GM19025 (cell line): Measurements from ENCODE around the gene RCN1.
A peak's percentile ranks its signal among the peaks of the same experiment; 100 is the strongest.
"Not testable (repeated sequence)": the region's sequence is repeated elsewhere in the genome, so short reads cannot be mapped to it uniquely, and the experiment has no call there.

Experiments used
- ATAC-seq: cut with Tn5 transposase; IDR thresholded peaks from one replicate; pipeline ENCODE4 v1.9.1; 2021; ENCODE audit warnings: mild to moderate bottlenecking, low read depth, moderate library complexity; ENCODE audit not compliant: unreplicated experiment

Gene RCN1

DNA sequence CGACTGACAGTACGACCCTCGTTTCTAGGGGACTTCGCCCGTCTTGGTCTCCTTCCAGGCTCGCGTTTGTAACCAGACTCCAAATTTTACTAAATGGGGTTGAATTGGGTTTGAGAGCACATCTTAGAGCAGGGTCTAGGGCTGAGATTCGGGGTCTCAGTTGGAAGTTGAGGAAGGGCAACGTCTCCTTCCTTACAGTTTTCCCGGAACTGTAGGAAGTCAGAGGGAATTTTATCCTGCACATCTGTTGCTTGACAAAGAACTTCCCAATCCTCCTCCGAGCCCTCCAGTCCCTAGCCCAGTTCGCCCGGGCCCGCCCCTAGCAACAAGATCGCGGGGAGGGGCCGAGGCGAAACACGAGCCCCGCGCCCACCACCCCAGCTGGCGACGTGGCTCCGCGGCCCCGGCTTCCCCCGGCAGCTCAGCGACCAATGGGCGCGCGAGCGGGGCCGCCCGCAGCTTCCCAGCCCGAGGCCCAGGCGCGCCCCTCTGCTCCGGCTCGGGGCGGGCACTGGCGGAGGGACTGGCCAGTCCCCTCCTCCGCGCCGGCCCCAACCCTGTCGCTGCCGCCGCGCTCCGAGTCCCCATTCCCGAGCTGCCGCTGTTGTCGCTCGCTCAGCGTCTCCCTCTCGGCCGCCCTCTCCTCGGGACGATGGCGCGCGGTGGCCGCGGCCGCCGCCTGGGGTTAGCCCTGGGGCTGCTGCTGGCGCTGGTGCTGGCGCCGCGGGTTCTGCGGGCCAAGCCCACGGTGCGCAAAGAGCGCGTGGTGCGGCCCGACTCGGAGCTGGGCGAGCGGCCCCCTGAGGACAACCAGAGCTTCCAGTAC, at the start of gene RCN1:
RCN1 (plus strand) TSS at position 530 of the 826 bp plus-strand sequence; CDS start at position 653, 123 bp downstream.
- ATAC-seq: peak; percentile 46

DNA sequence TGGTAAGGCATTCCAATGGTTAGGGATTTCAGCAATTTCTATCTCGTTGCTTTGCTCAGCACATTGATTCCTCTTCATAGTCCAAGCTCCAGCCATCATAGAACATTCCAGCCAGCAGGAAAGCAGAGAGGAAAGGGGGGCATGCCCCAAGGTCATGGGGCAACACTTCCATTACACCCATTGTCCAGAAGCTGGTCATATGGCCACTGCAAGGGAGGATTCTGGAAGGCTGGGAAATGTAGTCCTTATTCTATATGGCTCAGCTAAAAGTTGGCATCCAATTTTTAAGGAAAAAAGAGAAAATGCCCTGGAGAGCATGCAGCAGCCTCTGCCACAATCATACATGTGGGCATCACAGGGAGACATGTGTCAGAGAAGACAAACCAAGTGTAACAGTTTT, 47.1 kb upstream of the RCN1 start:
- ATAC-seq: no peak

DNA sequence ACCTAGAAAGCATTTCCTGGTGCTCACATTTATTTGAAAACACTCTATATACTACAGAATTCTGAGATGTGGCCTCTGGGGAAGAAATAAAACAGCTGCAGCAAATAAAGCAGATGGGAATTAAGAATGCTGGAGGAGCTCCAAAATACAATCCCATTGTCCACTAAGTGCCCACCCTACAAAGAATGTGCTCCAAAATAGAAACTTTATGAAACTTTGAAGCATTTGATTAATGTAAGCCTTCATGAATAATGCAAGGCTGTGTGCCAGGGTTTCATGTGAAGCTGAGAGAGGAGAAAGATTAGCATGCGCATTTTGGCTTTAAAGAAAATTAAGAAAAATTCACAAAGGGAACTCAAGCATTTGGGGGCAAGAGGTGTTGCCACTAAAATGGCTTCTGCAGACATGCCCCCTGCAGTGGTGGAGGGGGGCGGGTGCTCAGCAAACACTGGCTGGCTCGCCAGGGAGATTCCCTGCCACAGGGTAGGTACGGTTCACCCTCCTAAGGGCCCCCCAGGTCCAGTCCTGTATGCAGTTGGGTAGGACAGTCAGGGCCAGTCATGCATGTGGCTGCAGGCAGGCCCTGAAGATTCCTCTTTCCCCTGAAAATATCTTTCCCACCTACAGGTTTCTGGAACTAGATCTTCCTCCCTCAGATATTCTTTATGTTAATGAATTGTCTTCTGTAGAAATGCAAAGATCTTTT, 46.6 kb upstream of the RCN1 start:
- no peak for ATAC-seq

DNA sequence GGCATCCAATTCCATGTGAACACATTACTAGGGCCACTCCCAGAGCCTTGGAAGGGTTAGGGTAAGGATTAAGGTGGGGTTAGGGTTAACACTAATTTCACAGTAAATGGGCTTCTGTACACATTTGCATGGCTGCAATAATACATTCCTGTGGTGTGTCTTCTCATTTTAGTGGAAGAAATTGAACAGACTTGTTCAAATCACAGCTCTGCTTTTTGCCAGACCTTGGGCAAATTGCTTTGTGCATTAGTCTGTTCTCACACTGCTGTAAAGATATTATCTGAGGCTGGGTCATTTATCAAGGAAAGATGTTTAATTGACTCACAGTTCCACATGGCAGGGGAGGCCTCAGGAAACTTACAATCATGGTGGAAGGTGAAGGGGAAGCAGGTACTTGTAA, 45.4 kb upstream of the RCN1 start:
- ATAC-seq: no peak

DNA sequence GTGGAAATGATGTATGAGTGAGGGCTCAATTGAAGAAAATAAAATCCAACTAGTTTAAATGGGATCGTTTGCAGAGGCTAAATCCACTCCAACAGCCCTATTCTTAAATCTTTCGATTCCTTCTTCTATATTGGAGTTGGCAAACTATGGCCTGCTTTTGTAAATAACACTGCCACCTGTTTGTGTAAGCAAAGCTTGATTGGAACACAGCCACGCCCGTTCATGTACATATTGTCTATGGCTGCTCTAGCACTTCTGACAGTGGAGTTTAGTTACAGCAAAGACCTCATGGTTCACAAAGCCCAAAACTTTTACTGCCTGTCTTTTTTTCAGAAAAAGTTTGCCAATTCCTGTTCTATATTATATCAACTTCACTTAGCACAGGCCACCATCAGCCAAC, 40.6 kb upstream of the RCN1 start:
- no peak for ATAC-seq

DNA sequence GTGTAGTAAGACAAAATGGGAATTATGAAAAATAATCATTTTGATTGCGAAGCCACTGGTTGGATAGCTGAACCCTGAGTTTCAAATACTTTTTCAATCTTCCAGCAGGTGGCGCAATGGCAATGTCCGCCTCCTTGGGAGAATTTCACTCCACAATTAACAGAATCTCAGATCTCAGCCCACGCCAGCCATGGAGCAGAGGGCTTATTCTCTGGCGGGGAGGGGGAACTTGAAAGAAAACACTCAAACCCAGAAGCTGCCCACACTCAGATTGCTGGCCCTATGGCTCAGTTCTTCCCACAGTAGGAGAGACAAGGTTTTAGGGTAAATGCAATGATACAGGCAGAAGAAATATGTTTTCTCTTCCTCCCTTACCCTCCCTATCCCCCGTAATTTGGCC, 38.7 kb upstream of the RCN1 start:
- no peak for ATAC-seq

DNA sequence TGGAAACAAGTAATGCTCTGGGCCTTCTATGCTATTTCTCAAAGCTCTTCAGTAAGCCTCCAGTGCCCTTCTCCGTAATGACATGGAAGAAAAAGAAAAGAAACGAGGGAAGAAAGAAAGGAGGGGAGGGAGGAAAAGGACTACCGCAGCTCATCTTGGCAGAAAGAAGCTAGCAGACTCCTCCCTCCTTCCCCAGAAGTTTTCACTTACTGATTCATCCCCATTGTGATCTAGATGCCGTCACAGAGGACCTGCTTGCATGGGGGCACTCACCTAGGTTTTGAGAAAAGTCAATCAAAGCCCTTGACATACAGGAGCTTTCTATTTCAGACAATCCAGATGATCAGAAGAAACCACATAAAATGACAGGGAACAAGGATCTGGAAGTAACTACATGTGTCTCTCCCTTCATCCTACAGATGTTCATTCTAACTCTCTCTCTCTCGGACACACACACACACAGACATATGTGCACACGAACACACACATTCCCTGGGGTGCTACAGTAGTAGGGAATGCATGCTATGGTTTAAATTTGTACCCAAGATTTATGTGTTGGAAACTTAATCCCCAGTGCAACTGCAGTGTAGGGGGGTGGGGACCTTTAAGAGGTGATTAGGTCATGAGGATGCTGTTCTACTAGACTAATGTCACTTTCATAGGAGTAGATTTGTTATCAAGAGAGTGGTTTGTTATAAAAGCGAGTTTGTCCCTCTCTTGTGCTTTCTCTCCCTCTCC, 37.6 kb upstream of the RCN1 start:
- ATAC-seq: no peak

DNA sequence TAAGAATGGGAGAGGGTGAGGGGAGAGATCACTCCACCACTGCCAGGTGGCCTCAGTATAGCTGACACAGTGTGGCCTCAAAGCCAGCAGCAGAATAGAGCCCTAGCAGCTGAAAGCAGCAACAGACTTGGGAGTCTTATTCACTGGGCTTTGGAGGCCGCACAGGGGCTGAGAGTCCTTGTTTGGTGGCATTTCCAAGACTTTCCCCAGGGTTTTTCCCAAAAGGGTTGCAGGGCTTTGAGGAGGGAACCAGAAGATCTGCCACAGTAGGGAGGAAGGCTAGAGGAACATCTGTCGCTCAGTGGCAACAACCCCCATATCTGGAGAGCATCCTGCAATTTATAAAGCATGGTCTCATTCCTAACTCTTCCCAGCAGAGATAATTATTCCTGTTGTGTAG, 35.0 kb upstream of the RCN1 start:
- ATAC-seq: no peak

DNA sequence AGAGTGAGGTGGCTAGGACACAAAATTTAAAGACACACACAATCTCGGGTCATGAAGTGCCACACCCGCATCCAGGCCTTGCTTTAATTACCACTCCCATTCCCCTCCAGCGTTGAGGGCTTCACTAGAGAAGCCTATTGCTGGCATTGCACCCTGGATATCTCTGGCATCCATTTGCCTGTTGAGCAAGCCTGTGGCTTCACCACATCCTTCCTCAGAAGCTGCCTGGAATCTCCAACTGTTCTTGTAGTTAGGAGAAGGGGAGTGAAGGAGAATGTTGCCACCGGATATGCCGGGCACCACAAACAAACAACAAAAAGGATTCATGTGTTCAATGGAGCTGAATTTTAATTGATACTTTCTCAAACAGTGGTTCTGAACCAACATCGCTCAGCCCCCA, 34.4 kb upstream of the RCN1 start:
- ATAC-seq: no peak

DNA sequence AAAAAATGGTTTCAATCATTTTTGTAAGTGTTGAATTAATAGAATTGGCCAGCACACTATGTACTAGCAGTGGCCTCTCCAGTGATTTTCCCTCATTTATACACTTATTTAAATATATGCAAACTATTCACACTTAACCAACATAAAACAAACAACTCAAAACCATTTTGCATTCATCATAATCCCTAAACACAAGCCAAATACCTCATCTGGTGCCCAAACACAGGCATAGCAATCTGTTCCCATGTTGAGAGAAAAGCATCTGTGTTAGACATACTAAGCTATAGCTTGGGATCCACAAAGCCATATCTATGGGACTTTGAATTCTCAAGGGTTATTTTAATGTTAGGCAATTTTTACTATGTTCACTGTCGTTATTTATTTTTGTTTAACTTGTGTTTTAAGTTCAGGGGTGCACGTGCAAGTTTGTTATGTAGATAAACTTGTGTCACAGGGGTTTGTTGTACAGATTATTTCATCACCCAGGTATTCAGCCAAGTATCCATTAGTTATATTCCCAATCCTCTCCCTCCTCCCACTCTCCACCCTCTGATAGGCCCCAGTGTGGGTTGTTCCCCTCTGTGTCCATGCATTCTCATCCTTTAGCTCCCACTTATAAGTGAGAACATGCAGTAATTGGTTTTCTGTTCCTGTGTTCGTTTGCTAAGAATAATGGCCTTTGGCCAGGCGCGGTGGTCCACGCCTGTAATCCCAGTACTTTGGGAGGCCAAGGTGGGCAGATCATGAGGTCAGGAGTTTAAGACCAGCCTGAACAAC, 31.0 kb upstream of the RCN1 start:
- ATAC-seq: no peak

DNA sequence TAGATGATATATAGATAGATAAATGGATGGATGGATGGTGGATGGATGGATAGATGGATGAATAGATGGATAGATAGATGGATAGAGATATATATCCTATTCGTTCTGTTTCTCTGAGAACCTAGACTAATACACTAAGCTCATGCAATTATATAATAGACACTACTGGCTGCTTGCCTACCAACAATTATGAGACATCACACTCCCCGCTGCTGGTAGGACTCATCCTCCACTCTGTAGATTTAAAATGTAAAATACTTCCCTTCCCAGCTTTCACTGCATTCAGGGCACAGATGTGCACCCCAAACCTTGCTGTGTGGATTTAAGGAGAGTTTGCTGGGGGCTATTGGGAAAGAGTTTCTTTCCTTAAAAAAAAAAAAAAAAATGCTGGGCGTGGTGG, 28.3 kb upstream of the RCN1 start:
- ATAC-seq: no peak

DNA sequence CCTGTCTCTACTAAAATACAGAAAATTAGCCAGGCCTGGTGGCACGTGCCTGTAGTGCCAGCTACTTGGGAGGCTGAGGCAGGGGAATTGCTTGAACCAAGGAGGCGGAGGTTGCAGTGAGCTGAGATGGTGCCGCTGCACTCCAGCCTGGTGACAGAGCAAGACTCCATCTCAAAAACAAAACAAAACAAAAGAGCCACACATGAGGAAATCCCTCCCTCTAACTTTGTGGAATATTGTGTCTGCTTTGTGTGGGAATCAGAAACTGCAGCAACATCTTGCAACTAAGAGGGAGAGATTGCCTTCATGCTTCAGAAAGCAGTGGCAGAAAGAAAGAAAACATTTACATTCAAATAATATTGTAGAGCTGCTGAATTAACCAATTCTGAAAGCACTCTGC, 27.8 kb upstream of the RCN1 start:
- ATAC-seq: not testable (repeated sequence)

DNA sequence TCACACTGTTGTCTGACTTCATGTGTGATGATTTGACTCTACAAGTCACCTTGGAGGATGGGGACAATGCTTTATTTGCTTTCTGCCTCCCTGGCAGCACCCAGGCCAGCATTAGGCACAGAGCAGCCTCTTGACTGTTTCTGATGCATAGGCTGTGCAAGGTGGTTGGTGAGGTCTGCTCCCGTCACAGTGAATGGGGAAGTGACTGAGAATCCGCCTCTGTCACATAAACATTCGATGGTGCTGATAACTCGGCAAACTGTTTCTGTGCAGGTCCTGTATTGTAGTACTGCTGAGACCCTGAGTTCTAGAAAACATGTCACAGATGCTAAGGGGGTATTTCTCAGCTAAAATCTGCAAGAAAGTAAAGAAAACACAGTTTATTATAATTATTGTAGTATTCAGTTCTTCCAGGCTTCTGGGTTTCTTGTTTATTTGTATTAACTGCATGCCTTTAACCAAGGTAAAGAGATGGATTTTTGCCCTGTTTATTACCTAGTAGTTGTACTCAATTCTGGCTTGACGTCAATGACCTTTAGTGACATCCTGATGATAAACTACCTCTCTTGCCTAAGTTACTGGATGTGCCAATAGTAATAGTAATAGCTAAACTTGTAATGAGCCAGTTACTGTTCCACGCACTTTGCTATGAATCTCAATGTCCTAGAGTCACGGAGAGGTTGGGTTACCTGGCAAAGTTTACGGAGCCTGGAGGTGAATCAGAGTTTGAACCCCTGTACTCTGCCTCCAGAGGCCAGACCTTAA, 24.8 kb upstream of the RCN1 start:
- ATAC-seq: no peak

DNA sequence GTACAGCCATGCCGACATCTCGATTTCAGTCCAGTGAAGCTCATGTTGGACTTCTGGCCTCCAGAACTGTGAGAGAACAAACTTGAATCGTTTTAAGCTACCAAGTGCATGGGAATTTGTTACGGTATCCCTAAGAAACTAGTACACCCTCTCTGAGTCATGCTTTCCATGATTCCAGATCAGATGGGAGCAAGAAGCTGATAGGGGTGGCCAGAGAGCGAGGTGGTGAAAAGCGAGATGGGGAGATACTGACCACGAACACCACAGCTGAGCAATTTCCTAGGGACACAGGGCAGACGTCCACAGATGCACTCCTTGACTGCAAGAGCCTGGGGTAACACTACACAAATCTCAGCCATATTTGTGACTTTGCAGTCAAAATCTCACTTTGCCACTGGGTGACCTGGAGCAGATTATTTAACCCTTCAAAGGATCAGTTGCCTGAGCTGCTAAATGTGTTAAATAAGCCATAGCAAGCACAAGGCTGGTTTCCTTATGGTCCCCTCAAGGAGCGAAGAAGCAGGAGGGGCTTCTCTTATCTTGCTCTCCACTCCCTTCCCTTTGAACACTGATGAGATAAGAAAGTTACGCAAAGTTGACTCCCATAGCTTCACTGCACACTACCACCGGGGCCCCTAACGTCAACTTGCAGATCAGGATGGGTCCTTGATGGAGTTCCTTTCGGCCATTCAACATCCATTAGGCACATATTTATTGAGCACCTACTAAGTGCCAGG, 22.6 kb upstream of the RCN1 start:
- no peak for ATAC-seq

DNA sequence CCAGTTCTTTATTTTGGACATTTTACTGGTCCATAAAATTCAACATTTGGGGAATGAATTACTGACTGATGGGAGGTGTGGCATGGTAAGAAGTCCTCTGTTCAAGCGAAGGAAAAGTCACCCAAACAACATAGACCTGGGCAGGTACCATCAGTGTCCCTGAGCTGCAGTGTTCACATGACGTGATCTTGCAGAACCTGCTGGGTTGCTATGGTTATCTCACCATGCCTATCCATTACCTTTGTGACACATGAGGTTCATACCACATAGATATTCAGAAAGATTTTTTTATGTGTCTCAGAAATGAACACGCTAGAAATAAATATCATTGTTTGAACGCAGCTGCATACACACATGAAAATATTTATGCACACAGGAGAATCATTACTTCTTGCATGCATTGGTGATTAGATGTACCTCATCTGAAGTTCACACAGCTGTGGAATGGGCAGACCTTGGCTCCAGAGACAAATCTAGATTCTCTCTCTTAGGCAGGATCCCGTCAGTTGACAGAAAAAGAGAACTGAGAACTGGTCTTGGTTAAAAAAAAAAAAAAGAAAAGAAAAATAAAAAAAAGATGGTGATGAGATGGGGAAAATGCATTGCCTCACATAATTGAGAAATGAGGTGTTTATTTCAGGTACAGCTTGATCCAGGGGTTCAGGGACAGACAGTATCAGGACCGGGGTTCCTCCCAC, 21.4 kb upstream of the RCN1 start:
- no peak for ATAC-seq

DNA sequence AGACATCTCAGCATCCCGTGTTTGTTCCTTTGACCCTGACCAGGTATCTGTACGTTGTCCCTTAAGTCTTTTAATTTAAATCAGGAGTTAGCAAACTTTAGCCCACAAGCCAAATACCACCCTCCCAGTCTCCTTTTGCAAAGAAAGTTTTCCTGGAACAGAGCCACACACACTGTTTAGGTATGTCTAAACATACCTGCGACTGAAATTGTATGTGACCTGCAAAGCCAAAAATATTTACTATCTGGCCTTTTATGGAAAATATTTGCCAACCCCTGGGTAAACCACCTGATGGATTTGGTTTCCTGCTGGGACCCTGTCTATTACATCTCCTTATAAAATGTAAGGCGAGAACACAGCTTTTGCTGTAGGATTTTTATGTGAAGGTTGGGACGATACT, 20.2 kb upstream of the RCN1 start:
- ATAC-seq: no peak

DNA sequence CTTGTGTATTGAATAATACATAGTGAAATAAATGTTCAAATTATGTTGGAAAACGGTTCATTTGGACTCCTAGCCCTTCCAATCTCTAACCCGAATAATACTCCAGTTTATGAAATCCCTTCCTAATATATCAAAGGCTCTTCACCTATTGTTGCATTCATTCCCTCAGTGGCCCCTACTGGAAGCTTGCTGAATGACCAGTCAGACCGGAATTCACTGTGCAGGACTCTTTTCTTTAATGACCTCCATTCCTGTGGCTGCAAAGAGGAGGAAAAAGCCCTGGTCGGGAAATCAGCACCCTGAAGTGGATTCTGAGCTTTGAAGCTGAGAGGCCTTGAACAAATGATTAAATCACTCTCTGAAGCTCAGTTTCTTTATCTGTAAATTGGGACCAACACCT, 19.1 kb upstream of the RCN1 start:
- no peak for ATAC-seq

DNA sequence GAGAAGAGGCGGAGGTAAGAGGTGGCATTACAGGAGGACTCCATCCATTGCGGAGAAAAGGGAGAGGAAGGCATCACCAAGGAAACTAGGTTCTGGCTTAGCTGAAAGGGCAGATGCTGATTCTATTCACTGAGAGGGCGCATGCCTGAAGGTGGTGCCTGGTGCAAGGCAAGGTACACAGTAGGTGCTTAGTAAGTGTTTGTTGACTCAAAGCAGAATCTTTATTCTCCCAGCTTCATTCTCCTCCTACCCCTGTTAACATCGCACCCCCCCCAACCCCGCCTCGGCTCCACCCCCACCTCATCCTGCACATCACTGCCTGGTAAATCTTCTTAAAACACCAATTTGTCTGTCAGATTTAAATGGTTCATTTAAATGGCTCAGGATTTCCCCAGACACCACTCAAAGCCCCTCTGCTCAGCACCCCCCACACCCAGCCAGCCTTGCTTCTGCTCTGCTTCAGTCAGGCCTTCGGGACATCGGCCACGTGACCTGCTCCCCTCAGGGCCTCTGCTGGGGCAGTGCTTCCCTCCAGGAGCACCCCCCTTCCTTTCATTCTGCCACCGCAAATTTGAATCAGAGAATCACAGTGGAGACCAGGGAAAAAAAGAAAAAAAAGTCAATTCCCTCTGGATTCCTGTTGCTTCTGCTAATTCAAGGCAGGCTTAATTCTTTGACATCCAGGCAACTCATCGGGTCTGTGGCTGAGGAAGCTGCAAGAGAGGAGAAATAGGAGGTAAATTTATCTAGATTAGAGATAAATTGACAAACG, 17.8 kb upstream of the RCN1 start:
- ATAC-seq: no peak
